Lower lobe of right lung (tissue), 2 donors: Measurements from ENCODE around the gene CPT1A. TPM values are rescaled to one million over a fixed set of nuclear protein-coding genes. Genes with fewer than 3 reads are reported as not detected.

Source experiments
- ATAC-seq, 2 donors: fragments of 200-7000 bp; cut with Tn5 transposase; one replicate each; pipeline ENCODE4 v1.9.1; 2020 to 2022; ENCODE audit warnings: mild to moderate bottlenecking in 2 of 2, moderate library complexity in 2 of 2
- DNase-seq: peaks from one replicate; pipeline ENCODE4 v3.0.0-alpha.2; 2020
- H3K27ac ChIP-seq: fragments of 200-600 bp; one replicate; pipeline ENCODE4 v1.8.0; 2022
- H3K27me3 ChIP-seq: fragments of 200-600 bp; one replicate; pipeline ENCODE4 v1.8.0; 2022; ENCODE audit warnings: low read depth
- H3K36me3 ChIP-seq: fragments of 200-600 bp; one replicate; pipeline ENCODE4 v1.8.0; 2022; ENCODE audit warnings: mild to moderate bottlenecking
- H3K4me1 ChIP-seq: fragments of 200-600 bp; one replicate; pipeline ENCODE4 v1.8.0; 2022
- H3K4me3 ChIP-seq: fragments of 200-600 bp; one replicate; pipeline ENCODE4 v1.8.0; 2022; ENCODE audit warnings: mild to moderate bottlenecking
- H3K9me3 ChIP-seq: fragments of 200-600 bp; one replicate; pipeline ENCODE4 v1.8.0; 2022
- intact Hi-C: fragments of 100-400 bp; cut with DNase I; formaldehyde crosslinking; loops from one replicate; pipeline ENCODE4 v1.11.0; 2022
- total RNA-seq: library from RNA; stranded (reverse); fragmentation: NEBNext Ultra II Directional; extraction: Animal tissue kit (Norgen Biotek cat#: 25700); gene quantifications from one replicate; pipeline ENCODE4 v1.2.1, GENCODE V29; 2021
- TF ChIP-seq, protein P1 (sequence below): fragments of 200-600 bp; IDR thresholded peaks from one replicate; pipeline ENCODE4 v1.8.0; 2022; ENCODE audit warnings: antibody characterized with exemption, mild to moderate bottlenecking
- donor health status: DM: no; HTN: yes; CAD: no; lungs with severe emphysema.

Gene CPT1A
- total RNA-seq, 1 donor from 2014 or later, result 88.4 TPM

- Histone ChIP-seq H3K27me3 (peaks cover 18% of the 10 kb centered on the region), H3K36me3 (no peaks in the 10 kb centered on the region), H3K27ac (no peak overlapping the region), H3K4me3 (no peak overlapping the region), H3K9me3 (no peaks in the 10 kb centered on the region), H3K4me1 (peaks cover 15% of the 10 kb centered on the region)
- intact Hi-C loops, result no loop called here
- TF ChIP-seq, protein P1, sequence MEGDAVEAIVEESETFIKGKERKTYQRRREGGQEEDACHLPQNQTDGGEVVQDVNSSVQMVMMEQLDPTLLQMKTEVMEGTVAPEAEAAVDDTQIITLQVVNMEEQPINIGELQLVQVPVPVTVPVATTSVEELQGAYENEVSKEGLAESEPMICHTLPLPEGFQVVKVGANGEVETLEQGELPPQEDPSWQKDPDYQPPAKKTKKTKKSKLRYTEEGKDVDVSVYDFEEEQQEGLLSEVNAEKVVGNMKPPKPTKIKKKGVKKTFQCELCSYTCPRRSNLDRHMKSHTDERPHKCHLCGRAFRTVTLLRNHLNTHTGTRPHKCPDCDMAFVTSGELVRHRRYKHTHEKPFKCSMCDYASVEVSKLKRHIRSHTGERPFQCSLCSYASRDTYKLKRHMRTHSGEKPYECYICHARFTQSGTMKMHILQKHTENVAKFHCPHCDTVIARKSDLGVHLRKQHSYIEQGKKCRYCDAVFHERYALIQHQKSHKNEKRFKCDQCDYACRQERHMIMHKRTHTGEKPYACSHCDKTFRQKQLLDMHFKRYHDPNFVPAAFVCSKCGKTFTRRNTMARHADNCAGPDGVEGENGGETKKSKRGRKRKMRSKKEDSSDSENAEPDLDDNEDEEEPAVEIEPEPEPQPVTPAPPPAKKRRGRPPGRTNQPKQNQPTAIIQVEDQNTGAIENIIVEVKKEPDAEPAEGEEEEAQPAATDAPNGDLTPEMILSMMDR, result no peak
- DNase-seq, result no peak
- no peak for ATAC-seq
Measured at GRCh38 chr11:68852628-68853027, 10.9 kb upstream of the CPT1A start.

DNA sequence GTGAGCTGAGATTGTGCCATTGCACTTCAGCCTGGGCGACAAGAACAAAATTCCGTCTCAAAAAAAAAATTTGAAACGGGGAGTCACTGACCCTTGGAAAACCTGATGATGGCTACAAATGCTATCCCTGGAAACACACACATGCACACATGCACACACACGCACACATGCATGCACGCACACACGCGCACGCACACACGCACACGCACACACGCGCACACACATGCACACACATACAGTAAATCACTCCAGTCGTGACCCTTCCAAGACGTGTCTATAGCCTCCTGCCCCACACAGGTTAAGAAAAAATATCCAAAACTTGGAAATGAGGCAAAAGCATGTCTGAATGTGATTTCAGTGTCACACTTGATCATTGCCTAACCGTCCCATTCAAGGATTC lies 6.7 kb upstream of the CPT1A start:
- no peaks in the 10 kb centered on the region for H3K36me3 ChIP-seq
- H3K27me3 ChIP-seq, result no peaks in the 10 kb centered on the region
- DNase-seq (no peak), ATAC-seq (no peak)
- H3K9me3 ChIP-seq, result no peaks in the 10 kb centered on the region
- intact Hi-C loops, result no loop called here
- TF ChIP-seq, protein P1, result no peak
- H3K27ac ChIP-seq, result no peak overlapping the region
- H3K4me1 ChIP-seq, result peaks cover 11% of the 10 kb centered on the region
- H3K4me3 ChIP-seq, result no peak overlapping the region

DNA sequence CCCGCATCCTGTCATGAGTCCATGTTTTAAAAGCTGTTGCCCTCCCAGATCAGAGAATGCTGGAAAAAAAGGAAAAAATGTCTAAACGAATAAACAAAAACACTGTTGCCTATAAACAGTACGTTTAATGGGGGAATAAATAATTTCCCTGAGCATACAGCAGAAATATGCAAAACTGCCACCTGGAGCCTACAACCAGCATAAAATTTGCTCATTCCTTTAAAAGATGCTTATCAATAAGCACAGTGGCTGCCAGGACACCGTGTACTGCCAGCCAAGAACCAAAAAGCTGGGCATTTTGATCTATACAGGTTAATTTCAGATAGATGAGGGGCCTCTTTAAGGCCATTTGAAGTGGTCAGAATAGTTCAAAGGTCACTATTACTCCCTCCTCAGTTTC lies 5.7 kb upstream of the CPT1A start:
- Histone ChIP-seq H3K36me3 (no peaks in the 10 kb centered on the region), H3K27ac (no peak overlapping the region), H3K27me3 (no peaks in the 10 kb centered on the region), H3K9me3 (no peaks in the 10 kb centered on the region), H3K4me1 (peaks cover 18% of the 10 kb centered on the region), H3K4me3 (no peak overlapping the region)
- ATAC-seq (no peak), DNase-seq (no peak)
- TF ChIP-seq, protein P1, result no peak
- intact Hi-C loops, result no loop called here

- ATAC-seq (no peak), DNase-seq (no peak)
- intact Hi-C loops, result no loop called here
- TF ChIP-seq, protein P1, result no peak
- H3K27ac ChIP-seq, result no peak overlapping the region
- no peaks in the 10 kb centered on the region for H3K9me3 ChIP-seq
- peaks cover 23% of the 10 kb centered on the region for H3K4me1 ChIP-seq
- no peaks in the 10 kb centered on the region for H3K27me3 ChIP-seq
- H3K36me3 ChIP-seq, result no peaks in the 10 kb centered on the region
- no peak overlapping the region for H3K4me3 ChIP-seq
Measured at GRCh38 chr11:68845351-68846002, 3.8 kb upstream of the CPT1A start.

DNA sequence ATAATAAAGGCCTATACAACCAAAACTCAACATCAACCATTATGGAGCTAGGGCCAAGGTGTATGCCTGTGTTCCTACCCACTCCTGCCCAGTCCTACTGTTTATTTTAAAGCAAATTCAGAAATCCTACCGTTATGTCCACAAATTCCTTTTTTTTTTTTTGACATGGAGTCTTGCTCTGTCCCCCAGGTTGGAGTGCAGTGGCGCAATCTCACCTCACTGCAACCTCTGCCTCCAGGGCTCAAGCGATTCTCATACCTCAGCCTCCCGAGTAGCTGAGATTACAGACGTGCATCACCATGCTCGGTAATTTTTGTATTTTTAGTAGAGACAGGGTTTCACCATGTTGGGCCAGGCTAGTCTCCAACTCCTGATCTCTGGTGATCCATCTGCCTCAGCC lies 3.1 kb upstream of the CPT1A start:
- TF ChIP-seq, protein P1, result no peak

More for the DNA sequence above, 3.1 kb upstream of the CPT1A start:
- intact Hi-C loops, result no loop called here
- Histone ChIP-seq H3K36me3 (no peaks in the 10 kb centered on the region), H3K4me3 (no peak overlapping the region), H3K9me3 (no peaks in the 10 kb centered on the region), H3K4me1 (peaks cover 30% of the 10 kb centered on the region), H3K27me3 (no peaks in the 10 kb centered on the region), H3K27ac (no peak overlapping the region)
- no peak for ATAC-seq
- no peak for DNase-seq
